NCI-H2107 treated with DMSO at 0.1 percent for 48 hours (cell line): ENCODE data around the gene RSAD1.

Source experiments
- DNase-seq: peaks from one replicate; lab custom pipeline; 2025; ENCODE audit not compliant: unreplicated experiment; lab: John Stamatoyannopoulos, UW

Gene RSAD1

DNA sequence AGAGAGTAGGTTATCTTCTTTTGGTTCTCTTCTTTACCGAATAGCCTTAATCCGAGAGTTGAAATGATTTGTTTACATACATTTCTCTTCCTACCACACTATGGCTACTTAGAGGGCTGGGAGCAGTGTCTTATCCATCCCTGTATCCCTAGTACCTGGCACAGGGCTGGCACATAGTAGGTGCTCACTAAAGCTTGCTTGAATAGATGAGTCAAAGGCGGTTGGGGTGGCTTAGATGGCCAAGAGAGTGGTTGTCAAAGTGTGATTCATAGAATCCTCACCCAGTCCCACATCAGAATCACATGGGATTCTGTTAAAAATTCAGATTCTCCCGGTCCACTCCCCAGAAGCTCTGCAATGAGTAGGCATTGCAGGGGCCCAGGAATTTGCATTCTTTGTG, 21.0 kb upstream of the RSAD1 start:
- no peak for DNase-seq

GRCh38 chr17:50458270-50458669, 20.4 kb upstream of the RSAD1 start:
- no peak for DNase-seq

DNA sequence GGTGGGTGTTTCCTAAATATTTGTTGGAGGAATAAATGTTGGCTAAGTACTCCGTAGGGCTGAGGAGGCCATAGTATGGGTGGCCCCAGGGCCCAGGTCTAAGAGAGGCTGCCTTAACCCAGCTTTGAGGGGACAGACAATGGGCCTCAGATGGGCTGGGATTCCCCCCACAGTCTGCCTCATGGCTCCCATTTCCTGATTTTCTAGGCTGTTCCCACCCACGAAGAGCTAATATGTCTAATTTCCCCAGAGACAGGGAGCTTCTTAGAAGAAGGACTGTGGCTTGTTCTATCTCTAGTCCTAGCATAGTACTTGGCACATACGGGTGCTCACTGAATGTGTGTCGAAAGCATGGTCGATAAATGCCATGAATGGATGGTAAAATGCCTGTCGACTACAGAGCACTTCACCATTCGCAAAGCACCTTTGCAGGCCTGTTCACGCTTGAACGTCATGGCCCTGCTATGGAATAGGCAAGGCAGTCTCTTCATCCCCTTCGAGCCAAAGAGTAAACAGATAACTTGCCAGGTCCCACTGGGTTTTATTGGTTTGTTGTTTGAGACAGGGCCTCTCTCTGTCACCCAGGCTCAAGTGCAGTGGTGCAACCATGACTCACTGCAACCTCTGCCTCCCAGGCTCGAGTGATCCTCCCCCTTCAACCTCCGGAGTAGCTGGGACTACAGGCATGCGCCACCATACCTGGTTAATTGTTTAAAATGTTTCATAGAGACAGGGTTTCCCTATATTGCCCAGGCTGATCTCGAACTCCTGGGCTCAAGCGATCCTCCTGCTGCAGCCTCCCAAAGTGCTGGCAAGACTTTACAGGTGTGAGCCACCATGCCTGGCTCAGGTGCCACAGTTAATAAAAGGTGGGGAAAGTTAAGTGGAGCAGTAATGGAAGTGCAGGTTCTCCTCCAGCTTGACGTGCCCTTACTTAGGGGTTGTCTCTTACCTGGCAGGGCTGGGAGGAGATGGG, 19.7 kb upstream of the RSAD1 start:
- no peak for DNase-seq

GRCh38 chr17:50459756-50460155, 18.9 kb upstream of the RSAD1 start:
- peak; percentile 32 for DNase-seq

DNA sequence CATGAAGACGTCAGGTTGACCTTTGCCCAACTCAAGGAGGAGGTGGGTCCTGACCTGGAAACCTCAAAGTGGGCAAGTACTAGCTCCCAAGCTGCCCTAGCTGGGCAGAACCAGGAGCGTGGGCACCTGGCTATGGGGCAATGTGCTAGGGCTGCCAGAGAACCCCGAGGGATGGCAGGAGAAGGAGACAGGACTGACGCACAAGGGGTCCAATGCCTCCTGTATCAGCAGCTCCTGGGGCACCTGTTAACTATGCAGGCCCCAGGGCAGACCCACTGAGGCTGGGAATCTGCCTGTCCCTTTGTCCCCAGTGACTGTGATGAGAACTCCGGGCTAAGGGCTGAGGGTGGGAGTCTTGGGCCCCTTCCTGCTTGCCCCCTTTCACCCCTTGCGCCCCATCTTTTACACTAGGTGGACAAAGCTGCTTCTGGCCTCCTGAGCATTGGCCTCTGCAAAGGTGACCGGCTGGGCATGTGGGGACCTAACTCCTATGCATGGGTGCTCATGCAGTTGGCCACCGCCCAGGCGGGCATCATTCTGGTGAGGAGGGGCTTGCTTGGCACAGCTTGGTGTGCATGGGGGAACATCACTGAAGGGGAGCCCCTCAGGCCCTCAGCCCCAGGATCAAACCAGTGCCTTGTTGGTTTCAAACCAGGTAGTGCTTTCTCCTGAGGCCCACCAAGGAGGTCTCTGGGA, 17.7 kb upstream of the RSAD1 start:
- DNase-seq, result no peak

DNA sequence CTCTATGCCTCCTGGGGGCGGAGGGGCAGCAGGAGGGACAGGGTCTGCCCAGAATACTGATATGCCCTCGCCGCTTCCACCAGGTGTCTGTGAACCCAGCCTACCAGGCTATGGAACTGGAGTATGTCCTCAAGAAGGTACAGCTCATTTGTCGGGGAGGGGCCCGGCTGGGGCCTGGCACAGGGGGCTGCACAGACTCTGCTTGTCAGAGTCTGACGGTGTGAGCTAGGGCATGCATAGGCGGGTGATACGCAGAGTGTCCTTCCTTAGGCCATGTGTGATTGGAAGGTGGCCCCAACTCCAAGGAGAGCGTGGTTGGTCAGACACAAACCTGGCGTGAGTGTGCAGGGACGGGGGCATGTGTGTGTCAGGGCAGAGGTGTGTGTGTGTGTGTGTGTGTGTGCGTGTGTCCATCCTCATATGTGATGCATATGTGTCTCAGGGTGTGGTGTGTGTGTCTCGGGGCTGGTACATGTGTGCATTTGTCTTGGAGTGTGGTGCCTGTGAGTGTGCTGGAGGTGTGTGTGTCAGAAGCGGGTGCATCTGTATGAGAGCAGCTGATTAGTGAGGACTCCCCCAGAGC, 17.0 kb upstream of the RSAD1 start:
- no peak for DNase-seq

DNA sequence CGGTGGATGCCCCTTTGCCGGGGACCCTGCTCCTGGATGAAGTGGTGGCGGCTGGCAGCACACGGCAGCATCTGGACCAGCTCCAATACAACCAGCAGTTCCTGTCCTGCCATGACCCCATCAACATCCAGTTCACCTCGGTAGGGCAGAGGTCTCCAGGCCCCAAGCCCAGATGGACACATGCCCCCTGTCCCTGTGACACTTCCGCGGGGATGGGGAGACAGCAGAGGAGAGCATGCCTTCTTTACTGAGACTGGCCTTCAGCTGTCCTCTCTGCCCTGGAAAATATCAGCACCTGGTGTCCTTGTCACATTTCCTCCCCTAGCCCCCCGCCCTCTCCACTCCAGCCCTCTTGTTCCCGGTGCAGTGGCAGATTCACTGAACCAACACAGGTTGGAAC, 16.2 kb upstream of the RSAD1 start:
- DNase-seq, result no peak

DNA sequence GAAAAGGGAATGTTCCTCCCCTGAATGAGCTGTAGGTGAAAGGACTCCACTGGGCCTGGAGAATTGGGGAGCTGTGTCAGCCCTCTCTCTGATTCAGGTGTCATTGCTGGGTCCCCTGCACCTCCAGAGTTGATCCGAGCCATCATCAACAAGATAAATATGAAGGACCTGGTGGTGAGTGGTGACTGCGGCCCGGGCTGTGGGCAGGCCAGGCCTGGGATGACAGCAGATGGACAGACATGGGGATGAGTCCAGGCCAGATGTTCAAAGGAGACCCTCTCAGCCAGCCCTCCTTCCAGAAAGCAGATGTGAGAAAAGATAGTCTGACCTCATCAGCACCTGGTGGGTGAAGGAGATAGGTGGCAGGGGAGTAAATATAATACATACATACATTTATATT, 14.5 kb upstream of the RSAD1 start:
- no peak for DNase-seq

DNA sequence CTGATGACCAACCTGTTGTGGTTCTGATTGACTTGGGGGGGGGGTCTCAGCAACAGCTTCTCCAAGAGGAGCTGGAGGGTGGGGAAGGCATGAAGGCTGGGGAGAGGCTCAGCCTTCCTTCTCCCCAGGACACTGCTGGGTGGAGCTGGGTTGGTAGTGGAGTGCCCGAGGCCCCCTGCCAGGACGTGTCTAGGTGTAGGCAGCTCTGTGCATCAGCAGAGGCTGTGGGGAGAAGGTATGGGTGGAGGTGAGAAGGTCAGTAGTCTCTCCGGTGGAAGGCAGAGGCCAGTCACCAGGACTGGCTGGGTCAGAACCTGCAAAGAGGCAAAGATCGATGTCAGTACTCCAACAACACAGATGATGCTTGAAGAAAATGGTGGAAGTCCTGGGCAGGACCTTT, 13.9 kb upstream of the RSAD1 start:
- DNase-seq, result no peak

GRCh38 chr17:50465171-50465570, 13.5 kb upstream of the RSAD1 start:
- DNase-seq, result no peak

- no peak for DNase-seq
Observed at GRCh38 chr17:50465635-50466034, 13.0 kb upstream of the RSAD1 start.

DNA sequence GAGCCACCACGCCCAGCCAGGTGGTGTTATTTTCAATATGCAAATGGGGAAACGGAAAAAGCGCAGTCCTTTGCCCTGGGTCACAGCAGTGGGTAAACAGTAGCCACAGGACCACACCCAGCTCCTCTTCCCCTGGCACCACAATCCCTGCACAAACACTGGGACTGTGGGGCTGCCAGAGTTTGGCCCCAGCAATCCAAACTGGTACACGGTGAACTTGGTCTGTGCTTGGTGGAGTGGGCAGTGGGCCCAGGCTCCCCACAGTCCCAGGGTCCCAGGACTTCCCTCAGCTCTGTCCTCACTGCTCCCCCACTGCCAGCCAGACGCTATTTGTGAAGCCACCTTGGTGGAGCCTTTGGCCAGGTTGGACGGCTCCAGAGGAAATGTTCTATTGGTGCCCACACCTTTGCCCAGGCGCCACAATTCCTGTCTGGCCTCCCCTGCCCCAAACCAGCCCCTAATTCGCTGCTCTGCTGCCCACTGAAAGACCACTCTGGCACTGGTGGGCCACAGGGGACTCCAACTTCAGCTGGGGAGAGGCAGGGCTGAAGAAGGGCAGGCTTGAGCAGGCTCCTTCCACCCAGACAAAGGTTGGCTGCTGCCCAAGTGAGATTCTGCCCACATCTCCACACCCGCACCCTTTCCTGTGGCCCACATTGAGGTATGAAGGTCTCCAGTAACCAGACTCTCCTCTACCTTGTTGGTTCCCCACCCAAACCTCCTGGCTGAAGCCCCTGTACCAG, 12.1 kb upstream of the RSAD1 start:
- DNase-seq, result no peak

- DNase-seq, result no peak
Observed at GRCh38 chr17:50467114-50467854, 11.4 kb upstream of the RSAD1 start.

GRCh38 chr17:50467855-50468303, 10.8 kb upstream of the RSAD1 start:
- DNase-seq, result no peak

- DNase-seq, result no peak
Observed at GRCh38 chr17:50468304-50469207, 10.1 kb upstream of the RSAD1 start, which contains the start of gene CHAD. CHAD (minus strand) TSS chr17:50468880; CDS start chr17:50468813, 67 bp downstream.

DNA sequence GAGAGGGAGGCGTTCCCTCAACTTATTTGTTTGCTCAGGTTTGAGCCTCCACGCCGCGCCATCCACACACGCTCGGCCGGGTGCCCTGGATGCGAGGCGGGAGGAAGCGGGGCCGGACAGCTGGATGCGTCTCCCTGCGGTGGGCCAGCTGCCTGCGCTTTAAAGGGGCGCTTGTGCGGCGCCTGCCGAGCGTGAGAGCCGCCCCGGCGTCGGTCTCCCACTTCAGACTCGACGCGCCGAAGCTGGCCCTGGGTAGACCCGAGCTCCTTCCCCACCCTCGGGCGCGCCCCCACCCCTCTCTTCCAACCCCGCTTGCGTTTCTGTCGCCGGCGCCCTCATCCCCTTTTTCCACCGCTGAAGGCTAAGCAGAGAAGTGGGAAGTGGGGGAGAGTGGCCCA, 9.5 kb upstream of the RSAD1 start:
- DNase-seq, result no peak

DNA sequence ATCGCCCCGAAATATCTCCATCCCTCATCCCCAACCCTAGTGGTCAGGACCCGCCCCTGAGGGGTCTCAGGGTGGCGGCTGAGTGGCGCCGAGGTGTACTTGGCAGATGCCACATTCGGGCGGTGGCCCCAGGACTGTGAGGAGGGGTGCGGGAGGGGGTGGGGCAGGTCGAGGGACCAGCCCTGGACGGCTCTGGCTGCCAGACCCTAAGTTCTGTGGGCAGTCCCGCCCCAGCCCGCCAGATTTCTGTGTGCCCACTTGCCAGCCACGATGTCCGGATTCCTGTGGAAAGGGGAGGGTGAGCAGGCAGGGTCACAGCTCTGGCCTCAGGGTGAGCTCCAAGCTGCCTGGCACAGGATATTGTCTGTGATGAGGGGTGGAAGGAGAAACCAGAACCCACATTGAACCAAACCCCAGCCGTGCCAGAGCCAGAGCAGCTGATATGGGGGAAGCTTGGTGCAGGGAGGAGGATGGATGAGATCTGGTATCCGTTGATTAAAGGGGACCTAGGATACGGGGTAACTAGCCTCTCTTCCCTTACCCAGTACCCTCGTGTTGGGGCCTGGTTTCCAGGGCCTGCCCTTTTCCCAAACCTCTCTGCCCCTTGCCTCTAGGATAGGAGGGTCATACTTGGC, 8.9 kb upstream of the RSAD1 start:
- DNase-seq, result no peak

DNA sequence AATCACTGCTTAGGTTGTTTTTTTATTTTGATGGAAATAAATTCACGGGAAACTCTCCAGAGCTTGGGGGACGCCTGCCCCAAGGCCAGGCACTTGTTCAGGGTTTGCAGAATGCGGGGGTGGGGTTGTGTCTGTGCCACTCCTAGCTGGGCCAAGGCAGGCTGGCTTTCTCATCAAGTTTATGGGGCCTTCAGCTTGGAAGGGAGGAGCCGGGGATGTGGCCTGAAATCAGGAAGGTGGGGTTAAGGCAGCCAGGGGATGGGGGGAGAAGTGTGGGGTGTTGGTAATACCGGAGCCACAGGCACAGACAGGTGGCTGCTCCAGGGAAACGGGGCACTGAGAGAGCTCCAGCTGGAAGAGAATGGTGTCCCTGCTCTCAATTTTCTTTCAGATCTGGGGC, 8.2 kb upstream of the RSAD1 start:
- DNase-seq, result no peak
